HG03103 (cell line): ENCODE results near the gene LSMEM2.
"Not testable (repeated sequence)": the region's sequence is repeated elsewhere in the genome, so short reads cannot be mapped to it uniquely, and the experiment has no call there.

Source experiments
- ATAC-seq: cut with Tn5 transposase; IDR thresholded peaks from one replicate; pipeline ENCODE4 v1.9.1; 2021; ENCODE audit warnings: low read depth; ENCODE audit not compliant: unreplicated experiment

Gene LSMEM2

GRCh38 chr3:50275141-50275995 is 3.5 kb upstream of the LSMEM2 start:
- no peak for ATAC-seq

GRCh38 chr3:50275996-50276761 is 2.7 kb upstream of the LSMEM2 start:
- ATAC-seq: no peak

GRCh38 chr3:50276762-50277101 is 2.2 kb upstream of the LSMEM2 start:
- no peak for ATAC-seq

GRCh38 chr3:50278123-50278879 is 586 bp upstream of the LSMEM2 start:
- ATAC-seq: no peak

- ATAC-seq: no peak
Observed at GRCh38 chr3:50279255-50280016, 549 bp downstream of the LSMEM2 start.

- not testable (repeated sequence) for ATAC-seq
Observed at GRCh38 chr3:50284121-50284520, 5.2 kb downstream of the LSMEM2 start.

- no peak for ATAC-seq
Observed at GRCh38 chr3:50286322-50287227, 7.7 kb downstream of the LSMEM2 start.

GRCh38 chr3:50287262-50287661 is 8.4 kb downstream of the LSMEM2 start:
- ATAC-seq: no peak

GRCh38 chr3:50288387-50289007 is 9.6 kb downstream of the LSMEM2 start:
- ATAC-seq: no peak

GRCh38 chr3:50289130-50289529 is 10.2 kb downstream of the LSMEM2 start:
- no peak for ATAC-seq

- no peak for ATAC-seq
Observed at GRCh38 chr3:50290161-50290641, 11.3 kb downstream of the LSMEM2 start.

- ATAC-seq: peak; percentile 92
Observed at GRCh38 chr3:50292159-50293078, 13.5 kb downstream of the LSMEM2 start, which contains the start of gene IFRD2. IFRD2 (minus strand) TSS chr3:50292429; CDS start chr3:50292274, 155 bp downstream.

- ATAC-seq: no peak
Observed at GRCh38 chr3:50293079-50293801, 14.4 kb downstream of the LSMEM2 start.

GRCh38 chr3:50294089-50294488 is 15.2 kb downstream of the LSMEM2 start:
- ATAC-seq: no peak

- ATAC-seq: no peak
Observed at GRCh38 chr3:50294492-50295403, 15.9 kb downstream of the LSMEM2 start.
